ENCODE data around the gene CFAP299. TPM values are rescaled to one million over a fixed set of nuclear protein-coding genes. Genes with fewer than 3 reads are reported as not detected.
A peak's percentile ranks its signal among the peaks of the same experiment; 100 is the strongest.
"Not testable (repeated sequence)": the region's sequence is repeated elsewhere in the genome, so short reads cannot be mapped to it uniquely, and the experiment has no call there.

CFAP299 gene
- polyA plus RNA-seq, 4 donors = 0.42 to 1.5 (median 1.0) TPM

DNA sequence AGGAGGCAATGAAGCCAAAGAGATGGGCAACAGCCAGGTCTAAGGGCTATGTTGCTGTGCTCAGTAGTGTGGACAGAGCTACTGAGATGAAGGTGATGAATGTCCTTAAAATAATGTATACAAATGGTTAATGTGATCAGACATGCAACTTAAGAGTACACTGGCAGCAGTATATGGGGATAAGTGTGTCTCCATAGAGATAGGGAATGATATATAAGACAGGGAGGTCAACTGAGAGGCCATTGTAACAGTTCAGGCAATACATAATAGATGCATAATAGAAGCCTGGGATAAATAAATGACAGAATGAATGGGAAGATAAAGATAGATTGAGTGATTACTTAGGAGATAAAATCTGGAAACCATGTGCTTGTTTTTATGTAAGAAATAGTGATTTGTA, 250.0 kb downstream of the CFAP299 start:
- no peak for DNase-seq (ENCODE audit: low read depth in 4 of 4, low spot score in 3 of 4)

DNA sequence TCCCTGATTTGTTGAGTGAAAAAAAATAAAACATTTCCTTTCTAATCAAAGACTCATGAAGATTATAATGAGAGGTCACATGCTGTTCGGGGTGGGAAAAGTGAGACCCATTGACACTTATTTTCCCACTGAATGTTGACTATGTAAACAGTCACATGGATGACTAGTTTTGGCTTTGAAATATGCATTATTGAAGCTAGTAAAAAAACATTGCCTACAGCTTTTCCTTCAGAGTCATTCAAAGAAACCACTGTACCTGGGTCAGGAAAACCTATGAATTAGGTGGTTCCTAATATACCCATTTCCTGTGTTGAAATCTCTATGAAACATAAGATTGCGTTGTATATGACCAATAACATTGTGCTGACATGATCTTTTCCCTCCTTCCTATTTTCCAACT, 251.2 kb downstream of the CFAP299 start:
- DNase-seq (ENCODE audit: low read depth in 4 of 4, low spot score in 3 of 4) = no peak

DNA sequence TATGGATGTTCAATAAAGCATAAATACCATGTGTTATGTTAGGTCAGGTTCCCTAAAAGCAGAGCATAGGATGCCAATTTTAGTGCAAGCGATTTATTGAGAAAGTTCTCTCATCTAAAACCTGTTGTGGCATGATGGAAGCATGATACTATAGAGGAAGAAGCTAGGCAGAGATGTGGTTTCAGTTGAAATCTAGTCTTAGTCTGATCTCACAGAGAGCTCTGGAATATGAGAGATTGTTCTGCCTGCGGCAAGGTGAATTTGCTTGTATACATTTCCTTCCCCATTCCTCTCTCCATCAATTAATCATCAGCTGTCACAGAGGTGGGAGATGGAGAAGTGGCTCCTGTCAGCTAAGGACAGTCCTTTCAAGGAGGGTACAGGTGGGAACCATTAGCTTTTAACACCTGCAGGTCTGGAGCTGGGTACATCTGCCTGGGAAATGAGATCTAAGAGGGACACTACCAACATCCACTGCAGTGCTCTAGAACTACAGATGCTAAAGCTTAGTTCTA, 252.4 kb downstream of the CFAP299 start:
- no peak for DNase-seq (ENCODE audit: low read depth in 4 of 4, low spot score in 3 of 4)

DNA sequence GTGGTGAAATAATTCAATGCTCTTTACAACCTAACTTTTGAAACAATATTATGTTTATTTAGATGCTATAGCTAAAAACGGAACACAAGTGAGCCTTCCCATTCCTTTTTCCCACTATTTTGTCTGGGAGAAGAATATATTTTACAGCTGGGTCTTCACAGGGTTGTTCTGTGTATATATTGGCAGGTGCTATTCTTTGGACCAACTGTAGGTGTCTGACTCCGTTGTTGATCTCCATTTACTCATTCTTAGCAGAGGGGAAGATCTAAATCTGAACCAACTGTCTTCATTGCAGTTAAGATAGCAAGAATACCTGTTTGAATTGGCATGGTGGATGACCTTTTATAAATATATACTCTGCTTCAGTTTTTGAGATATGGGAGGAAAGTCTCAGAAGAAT, 257.4 kb downstream of the CFAP299 start:
- no peak for DNase-seq (ENCODE audit: low read depth in 4 of 4, low spot score in 3 of 4)

DNA sequence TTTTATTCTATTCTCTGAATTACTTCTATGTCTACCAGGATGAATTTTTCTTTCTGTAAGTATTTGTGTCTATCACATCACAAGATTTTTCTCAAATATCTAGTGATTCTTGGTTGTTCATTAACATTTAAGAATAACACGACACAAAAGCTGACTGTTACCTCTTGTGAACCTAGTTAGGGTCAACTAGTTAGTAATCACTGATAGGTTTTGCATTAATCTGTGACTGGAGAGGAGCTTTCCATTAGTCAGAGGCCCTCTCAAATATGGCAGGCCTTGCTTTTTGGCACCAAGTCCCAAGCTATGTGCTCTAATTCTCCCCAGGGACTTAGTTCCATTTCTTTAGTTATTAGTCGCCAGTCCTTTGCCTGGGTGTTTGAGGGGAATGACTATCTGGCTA, 259.2 kb downstream of the CFAP299 start:
- DNase-seq (ENCODE audit: low read depth in 4 of 4, low spot score in 3 of 4) = no peak

DNA sequence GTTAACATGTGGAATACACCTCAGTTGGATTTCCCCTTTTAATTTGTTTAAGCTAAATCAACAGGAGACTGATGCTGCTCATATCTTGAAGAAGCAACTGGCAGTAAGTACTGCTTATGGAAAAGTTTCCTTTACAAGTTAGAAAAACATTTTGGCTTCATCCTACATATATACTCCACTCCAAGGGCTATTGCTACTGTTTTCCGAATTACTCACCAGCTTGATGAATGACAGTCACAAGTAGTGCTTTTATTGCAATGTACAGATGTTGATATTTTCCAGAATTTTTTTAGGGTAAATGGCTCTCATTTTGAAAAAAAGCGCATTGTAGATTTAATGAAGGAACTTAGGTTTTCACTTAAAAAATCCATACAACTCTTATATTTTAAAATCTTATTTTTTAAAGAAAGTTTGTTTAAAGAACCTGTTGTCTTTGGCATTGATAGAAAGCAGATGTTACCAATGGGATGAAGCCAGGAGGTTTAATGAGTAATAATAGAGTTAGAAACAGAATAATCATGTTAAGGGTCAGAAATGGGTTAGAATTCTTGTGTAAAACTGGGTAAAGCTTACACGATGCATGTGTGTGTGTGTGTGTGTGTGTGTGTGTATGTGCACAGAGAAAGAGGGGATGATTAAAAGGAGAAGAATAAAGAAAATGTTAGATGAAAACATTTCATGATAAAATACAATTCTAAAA, 272.9 kb downstream of the CFAP299 start:
- no peak for DNase-seq (ENCODE audit: low read depth in 4 of 4, low spot score in 3 of 4)

DNA sequence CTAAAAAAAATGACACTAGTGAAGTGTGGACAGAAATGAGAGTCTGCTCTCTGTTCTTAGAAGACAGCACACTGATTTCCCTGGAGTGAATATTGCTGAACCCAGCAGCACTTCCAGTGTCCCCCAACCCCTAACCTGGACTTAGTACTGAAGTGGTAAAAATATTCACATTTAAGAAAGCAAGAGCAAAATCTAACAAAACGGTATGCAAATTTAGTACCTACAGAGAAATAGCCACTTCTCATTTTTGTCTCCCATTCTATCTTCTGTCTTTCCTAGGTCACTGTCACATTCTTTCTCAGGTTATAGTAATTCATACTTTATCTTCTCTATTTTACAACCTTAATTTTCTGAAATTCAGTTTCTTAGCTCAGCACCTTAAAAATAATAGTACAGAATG, 274.7 kb downstream of the CFAP299 start:
- no peak for DNase-seq (ENCODE audit: low read depth in 4 of 4, low spot score in 3 of 4)

DNA sequence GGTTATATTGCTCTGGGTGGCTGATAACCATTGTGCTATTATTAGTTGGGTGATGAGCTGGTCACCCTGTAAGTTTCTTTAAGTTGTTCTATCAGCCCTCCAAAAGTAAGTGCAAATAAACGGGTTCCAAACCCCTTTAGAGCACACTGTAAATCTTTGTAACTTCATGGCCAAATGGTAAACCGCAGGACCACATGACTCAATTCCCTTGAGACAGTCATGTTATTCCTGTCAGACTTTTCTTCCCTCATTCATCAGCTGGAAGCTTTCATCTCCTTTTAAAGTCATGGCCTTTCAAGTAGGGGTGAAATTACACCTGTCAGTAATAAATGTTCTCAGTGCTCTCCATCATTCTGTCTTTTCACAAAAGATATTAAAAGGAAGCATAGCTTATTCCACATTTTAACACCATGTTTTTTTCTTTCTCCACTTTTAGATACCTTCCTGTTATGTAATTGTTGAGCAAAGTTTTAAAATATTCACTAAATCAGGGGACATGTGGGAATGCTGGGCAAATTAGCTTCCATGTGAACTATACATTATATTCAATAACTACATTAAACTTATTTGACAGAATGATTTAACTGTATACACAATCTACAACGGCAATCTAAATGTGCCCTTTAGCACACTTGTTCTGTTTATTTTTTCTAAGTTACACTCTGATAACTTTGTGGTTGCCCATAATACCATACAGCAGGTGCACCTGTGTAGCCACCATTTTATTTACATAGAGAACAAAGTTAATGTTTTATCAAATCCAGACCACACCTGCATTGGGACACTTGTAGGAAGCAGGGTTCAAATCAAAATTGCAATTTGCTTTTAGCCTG, 275.5 kb downstream of the CFAP299 start:
- no peak for DNase-seq (ENCODE audit: low read depth in 4 of 4, low spot score in 3 of 4)

DNA sequence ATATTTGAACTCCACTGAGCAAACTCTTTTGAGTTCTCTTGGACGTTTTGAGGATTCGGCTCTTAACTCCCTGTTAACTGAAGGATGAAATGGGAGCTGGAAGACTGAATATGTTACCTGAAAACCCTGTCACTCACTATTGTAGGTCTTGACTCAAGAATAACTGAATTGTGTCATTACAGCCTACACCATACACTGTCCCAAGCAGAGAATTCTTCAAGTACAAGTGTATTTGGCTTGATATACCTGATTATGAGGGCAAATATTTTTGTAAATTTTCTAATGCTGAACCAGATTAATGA, 276.1 kb downstream of the CFAP299 start:
- peak in 1 of 4 donors; percentile 17 for DNase-seq (ENCODE audit: low read depth in 4 of 4, low spot score in 3 of 4)

DNA sequence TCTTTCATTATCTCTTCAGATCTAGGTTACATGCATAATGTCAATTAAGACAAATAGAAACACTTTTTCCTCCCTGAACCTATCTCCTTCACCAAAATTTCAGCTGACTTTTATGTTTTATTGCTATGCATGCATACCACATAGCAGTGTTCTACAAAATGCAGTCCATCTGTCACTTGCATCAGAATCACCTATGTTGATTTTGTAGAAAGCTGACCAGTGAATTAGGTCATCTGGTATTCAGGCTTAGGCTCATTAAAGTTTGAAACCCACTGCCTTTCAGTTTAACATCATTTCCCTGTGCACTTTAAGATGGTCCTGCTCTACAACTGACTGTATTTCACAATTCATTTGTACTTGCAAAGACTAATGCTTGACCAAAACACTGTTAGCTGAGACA, 277.9 kb downstream of the CFAP299 start:
- DNase-seq (ENCODE audit: low read depth in 4 of 4, low spot score in 3 of 4) = no peak

DNA sequence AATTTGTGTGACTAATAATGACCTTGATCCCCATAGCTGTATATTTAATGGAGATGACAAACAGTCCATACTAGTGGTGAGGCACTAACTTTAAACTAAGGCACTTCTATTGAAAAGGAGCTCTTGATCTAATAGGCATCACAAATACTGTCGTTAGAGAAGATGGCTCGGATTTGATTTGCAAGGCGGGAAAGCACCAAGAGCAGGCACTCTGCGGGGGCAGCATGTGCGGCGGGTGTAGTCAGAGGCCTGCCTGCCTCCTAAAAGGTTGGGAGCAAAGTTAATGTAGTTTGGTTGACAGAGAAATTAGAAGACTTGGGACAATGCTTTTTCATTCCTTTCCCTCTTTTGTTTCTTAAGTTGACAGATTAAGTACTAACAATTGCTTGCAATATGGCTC, 278.8 kb downstream of the CFAP299 start:
- no peak for DNase-seq (ENCODE audit: low read depth in 4 of 4, low spot score in 3 of 4)

DNA sequence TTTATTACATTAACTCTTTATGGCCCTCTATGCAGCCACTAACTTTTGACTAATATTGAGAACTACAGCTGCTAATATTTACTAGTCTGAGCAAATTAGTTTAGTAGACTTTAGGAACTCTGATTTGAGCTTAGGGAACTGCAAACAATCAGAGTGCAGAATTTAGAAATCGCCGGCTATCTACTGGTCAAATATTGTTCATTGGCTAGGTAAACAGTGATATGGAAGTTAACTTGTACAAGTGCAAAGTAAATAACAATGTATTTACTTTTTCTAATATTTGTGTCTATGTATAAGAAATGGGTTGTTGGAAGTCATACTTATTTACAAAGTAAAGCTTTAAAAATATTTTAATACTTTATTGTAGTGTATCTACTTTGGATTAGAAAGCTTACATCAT, 279.6 kb downstream of the CFAP299 start:
- no peak for DNase-seq (ENCODE audit: low read depth in 4 of 4, low spot score in 3 of 4)

DNA sequence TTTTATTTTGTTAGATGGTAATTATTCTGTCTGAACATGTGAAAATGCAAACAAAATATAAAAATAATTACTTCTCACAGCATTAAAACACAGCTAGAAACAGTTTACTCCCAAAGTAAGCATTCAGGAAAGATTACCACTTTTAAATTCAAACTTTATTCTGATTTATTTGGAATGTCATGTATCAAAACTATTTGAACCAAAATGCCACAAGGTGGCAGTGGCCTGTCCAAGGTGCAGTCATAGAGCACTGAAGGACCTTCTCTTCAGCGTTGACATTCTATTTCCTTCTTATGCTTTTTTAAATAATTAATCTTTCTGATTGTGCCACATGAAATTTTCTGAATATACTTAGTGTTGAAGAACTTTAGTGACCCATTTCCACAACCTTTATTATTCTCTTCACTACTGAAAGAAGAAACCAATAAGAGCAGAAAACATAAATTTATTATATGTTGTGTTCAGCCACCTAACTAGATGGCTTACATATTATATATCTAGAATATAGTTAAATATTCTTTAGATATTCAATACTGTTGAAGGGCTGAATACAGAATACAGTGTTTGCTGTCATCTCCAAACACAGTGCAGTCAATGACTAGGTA, 283.6 kb downstream of the CFAP299 start:
- DNase-seq (ENCODE audit: low read depth in 4 of 4, low spot score in 3 of 4) = no peak

DNA sequence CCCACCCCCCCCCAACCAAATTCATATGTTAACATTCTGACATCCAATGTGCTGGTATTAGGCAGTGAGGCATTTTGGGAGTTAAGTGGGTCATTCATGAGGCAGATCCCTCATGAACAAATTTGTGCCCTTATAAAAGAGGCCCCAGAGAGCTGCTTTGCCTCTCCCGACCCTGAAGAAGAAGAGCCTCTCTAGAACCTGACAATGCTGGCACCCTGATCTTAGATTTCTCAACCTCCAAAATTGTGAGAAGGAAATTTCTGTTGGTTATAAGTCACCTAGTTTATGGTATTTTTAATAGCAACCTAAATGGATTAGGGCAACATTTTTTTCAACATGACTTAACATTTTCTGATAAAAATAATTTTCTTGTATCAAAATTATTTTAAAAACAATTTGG, 296.3 kb downstream of the CFAP299 start:
- DNase-seq (ENCODE audit: low read depth in 4 of 4, low spot score in 3 of 4) = no peak

DNA sequence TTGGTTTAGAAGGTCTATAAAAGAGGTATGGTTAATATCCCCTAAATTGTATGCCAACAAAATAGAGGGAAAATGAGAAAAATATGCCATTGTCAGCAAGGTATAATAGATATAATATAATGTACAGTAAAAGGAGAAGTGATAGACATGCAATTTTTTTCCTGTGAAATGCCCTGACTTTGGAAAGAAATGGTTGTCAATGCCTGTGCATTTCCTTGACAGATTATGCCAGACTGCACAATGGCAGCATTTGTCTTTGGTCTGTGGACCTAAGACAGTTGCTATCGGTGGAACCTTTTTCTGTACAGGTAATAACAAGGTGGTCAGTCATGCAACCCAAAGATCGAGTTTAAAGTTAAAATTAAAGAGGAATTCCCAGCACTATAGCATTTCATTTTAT, 301.7 kb downstream of the CFAP299 start:
- no peak for DNase-seq (ENCODE audit: low read depth in 4 of 4, low spot score in 3 of 4)

DNA sequence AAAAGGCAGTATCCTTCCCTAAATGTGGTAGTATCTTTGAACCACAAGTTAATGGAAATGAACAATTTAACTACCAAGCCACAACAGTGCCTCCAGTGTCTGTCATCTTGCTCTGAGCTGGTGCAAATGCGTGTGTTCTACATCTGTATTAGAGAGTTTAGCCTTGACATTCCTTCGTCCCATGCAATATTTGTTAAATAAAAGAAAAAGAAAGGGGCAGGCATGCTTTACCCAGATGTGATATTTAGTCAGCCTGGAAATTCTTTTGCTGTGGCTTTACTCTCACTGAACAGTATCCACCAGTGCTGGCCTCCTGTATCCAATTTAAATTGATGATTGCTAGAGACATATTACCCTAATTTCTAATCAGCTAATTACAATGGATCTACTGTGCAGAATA, 310.5 kb downstream of the CFAP299 start:
- no peak for DNase-seq (ENCODE audit: low read depth in 4 of 4, low spot score in 3 of 4)

DNA sequence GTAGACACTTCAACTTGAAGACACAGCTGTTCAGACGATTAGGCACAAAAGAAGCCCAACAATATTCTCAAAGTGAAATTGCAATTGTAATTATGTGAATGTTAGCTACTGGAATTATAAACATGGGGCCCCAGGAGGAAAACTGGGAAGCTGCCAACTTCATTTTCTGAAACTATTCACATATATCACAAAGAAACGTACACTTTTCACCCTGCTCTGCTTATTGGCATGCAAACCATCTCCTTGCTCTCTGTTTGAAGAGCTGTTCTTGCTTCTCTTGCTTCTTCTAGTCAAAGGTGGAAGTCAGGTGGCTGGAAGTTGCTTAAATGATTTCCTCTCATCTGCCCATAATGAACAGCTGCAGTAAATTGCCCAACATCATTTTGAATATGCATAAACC, 320.1 kb downstream of the CFAP299 start:
- DNase-seq (ENCODE audit: low read depth in 4 of 4, low spot score in 3 of 4) = no peak

DNA sequence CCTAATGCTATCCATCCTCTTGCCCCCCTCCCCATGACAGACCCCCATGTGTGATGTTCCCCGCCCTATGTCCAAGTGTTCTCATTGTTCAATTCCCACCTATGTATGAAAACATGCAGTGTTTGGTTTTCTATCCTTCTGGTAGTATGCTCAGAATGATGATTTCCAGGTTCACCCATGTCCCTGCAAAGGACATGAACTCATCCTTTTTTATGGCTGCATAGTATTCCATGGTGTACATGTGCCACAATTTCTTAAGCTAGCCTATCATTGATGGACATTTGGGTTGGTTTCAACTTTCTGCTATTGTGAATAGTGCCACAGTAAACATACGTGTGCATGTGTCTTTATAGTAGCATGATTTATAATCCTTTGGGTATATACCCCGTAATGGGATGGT, 334.6 kb downstream of the CFAP299 start:
- DNase-seq (ENCODE audit: low read depth in 4 of 4, low spot score in 3 of 4) = not testable (repeated sequence)

DNA sequence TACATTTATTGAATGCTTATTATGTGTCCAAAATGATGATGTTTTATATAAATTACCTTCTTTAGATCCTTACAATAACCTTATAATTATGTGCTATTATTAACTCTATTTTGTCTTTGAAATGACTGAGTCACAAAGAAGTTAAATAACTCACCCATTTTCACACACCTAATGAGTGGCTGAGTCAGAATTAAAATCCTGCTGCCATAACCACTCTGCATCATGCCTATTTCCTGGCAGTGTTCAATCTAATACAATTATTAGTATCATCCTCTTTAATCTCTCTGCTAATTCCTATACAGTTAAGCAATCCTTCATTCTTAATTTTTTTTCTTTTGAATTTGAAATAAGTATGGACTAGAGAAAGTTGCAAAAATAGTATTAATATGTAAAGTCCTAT, 342.9 kb downstream of the CFAP299 start:
- DNase-seq (ENCODE audit: low read depth in 4 of 4, low spot score in 3 of 4) = no peak

DNA sequence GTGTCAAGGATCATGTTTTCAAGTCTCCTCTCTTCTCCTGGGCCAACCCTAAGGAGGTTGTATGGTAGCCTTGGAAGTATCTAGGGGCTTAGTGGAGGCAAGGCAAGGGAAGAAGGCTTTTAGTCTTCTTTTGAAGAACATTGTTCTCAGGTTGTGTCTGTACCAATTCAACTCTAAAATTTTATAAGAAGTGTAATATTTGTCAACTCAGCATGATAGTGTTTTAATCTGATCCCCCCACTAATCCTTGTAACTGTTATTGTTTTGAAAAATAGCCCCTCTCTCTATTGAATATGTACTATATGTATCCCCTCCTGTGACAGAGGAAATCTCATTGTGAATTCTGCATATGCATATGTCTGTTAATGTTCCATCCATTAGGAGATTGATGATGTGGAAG, 345.4 kb downstream of the CFAP299 start:
- DNase-seq (ENCODE audit: low read depth in 4 of 4, low spot score in 3 of 4) = no peak

DNA sequence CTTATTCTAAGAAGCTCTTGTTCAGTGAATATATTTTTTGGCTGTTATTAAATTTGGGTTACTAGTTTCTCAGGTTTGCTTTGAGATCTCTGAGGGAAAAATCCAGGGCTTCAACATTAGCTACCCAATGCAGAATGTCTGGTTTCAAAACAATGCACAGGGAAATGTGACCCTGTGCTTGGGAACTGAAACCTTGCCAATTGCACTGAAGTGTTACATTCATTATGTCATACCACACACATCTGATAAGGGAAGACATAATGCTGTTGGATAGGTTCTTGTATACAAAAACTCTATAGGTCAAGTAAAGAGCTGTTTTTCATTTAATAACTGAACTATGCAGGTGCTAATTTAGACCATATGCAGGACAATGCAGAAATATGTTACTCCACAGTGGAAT, 349.7 kb downstream of the CFAP299 start:
- peak in 1 of 4 donors; percentile 20 for DNase-seq (ENCODE audit: low read depth in 4 of 4, low spot score in 3 of 4)

DNA sequence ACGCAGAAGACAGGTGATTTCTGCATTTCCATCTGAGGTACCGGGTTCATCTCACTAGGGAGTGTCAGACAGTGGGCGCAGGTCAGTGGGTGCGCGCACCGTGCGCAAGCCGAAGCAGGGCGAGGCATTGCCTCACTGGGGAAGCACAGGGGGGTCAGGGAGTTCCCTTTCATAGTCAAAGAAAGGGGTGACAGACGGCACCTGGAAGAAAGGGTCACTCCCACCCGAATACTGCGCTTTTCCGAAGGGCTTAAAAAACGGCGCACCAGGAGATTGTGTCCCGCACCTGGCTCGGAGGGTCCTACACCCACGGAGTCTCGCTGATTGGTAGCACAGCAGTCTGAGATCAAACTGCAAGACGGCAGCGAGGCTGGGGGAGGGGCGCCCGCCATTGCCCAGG, 352.2 kb downstream of the CFAP299 start:
- DNase-seq (ENCODE audit: low read depth in 4 of 4, low spot score in 3 of 4) = not testable (repeated sequence)
